Stimulated activated effector memory CD8-positive, alpha-beta T cell treated with anti-CD3 and anti-CD28 coated beads, Interleukin-12 subunit alpha, Interleukin-12 subunit beta, amount 100 ng/mL, for 72 hours (primary cell): ENCODE data around the gene MYOG.

Experiments
- ATAC-seq: fragments of 150-1000 bp; cut with Tn5 transposase; 2 replicates; pipeline ENCODE4 v1.10.0; 2021
- DNase-seq, 2 donors: peaks; one replicate each; pipeline ENCODE4 v3.0.0; 2021 to 2022; ENCODE audit warnings: low spot score in 2 of 2
- H3K27ac Mint-ChIP-seq: one replicate; pipeline ENCODE4 v1.8.0; 2022; ENCODE audit warnings: mild to moderate bottlenecking, mixed read lengths
- H3K36me3 Mint-ChIP-seq: one replicate; pipeline ENCODE4 v1.8.0; 2022; ENCODE audit warnings: mild to moderate bottlenecking, mixed read lengths
- H3K4me1 Mint-ChIP-seq: one replicate; pipeline ENCODE4 v1.8.0; 2022; ENCODE audit warnings: mixed read lengths
- H3K4me3 Mint-ChIP-seq: one replicate; pipeline ENCODE4 v1.8.0; 2022; ENCODE audit warnings: mild to moderate bottlenecking, mixed read lengths
- H3K9me3 Mint-ChIP-seq: one replicate; pipeline ENCODE4 v1.8.0; 2022; ENCODE audit warnings: mixed read lengths

Gene MYOG

DNA sequence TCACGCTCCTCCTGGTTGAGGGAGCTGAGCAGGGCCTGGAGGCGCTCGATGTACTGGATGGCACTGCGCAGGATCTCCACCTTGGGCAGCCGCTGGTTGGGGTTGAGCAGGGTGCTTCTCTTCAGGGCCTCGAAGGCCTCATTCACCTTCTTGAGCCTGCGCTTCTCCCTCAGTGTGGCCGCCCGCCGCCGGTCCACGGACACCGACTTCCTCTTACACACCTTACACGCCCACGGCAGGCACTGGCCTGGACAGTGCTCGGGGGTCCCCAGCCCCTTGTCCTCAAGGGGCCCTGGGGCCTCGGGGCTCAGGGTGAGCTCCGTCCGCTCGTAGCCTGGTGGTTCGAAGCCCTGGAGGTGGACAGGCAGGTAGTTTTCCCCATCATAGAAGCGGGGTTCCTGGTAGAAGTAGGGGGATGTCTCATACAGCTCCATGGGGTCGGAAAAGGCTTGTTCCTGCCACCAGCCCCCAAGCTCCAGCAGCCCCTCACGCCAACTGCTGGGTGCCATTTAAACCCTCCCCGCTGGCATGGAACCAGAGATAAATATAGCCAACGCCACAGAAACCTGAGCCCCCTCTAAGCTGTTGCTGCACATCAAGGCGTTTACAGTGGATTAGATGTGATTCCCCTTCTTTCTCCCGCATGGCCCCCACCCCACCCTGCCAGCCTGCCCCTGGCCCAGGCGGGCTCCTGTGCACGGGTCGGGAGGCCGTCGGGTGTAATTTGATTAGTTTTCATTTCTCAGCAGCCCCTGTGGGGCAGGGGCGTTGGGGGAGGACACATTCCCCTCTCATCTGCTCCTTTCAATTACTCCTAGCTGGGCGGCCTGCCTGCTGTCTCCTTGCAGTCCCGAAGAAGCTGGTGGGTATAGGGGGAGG, at the start of gene MYOG:
TSS of gene MYOG (minus strand) at position 485 of the 879 bp plus-strand sequence. CDS start at position 434, 51 bp downstream.
- H3K36me3 Mint-ChIP-seq, result no peaks in the 10 kb centered on the region
- H3K27ac Mint-ChIP-seq, result peak within 1 kb of the TSS; percentile 38
- no peak for DNase-seq
- ATAC-seq, result no peak
- H3K4me1 Mint-ChIP-seq, result peaks cover 5% of the 10 kb centered on the region
- no peaks in the 10 kb centered on the region for H3K9me3 Mint-ChIP-seq
- no peak within 1 kb of the TSS for H3K4me3 Mint-ChIP-seq

DNA sequence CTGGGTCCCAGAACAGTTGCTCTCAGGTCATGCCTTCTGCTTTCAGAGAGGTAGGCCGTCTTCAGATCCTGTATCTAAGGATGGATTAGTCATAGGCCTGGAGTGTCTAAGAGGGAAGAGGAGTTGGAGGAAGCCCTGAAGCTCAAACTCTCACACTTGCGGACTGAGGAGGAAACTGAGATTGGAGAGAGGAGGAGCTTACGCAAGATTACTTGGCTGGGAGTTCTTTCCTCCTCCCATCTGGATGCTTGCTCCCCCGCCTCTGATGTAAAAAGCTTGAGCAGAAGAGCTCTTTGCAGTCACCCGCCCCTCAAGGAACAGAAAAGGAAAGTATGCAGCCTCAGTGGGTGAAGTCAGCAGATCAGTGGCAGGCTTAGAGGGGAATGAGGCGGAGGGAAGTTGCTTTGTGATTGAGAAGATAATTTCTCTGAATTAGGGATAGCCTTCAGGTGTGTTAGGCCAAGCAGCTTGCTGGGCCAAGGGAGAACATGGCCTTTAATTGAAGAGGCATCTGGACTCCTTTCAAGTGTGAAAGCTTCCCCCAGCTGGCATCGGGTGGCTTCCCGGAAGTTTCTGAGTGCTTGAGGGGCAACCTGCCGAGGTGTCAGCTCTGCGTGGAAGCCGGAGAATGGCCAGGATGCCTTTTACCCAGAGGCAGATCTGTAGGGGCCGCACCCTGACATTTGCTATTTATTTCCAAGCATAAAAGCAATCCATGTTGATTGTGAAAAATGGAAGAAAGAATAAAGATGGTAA, 48.3 kb upstream of the MYOG start:
- Mint-ChIP-seq H3K27ac (no peak overlapping the region), H3K9me3 (no peaks in the 10 kb centered on the region), H3K4me3 (no peak overlapping the region), H3K4me1 (peaks cover 7% of the 10 kb centered on the region), H3K36me3 (no peaks in the 10 kb centered on the region)
- DNase-seq (no peak), ATAC-seq (no peak)

- no peaks in the 10 kb centered on the region for H3K36me3 Mint-ChIP-seq
- ATAC-seq, result no peak
- peaks cover 24% of the 10 kb centered on the region for H3K4me1 Mint-ChIP-seq
- no peak overlapping the region for H3K4me3 Mint-ChIP-seq
- no peaks in the 10 kb centered on the region for H3K9me3 Mint-ChIP-seq
- no peak for DNase-seq
- no peak overlapping the region for H3K27ac Mint-ChIP-seq
Measured at GRCh38 chr1:203131548-203132200, 45.9 kb upstream of the MYOG start.

DNA sequence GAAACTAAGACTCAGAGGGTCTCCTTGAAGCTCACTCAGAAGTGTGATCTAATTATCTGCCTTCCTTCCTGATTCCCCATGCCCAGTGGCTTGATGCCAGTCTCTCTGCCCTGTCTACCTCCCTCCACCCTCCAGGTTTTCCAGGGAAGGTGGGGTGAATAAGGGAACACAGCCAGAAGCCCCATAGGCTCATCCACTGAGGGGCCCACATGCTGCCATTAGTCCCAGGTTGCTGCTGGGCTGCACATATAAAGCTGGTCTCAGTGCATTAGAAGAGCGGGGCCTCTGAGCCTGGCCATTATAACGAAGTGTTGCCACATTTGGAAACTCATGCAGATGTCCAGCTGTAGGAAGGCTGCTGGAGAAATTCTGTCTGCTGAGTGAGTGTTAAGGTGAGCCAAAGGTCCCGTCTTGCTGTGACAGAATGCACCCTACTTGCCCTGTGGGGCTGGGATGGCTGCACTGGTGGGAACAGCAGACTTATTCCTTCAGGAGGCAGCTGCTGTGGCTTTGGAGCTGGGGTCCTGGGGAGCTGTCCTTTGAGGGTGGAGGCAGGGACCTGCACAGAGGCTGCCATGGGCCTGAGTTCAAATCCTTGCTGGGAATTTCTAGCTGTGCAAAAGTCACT, 44.7 kb upstream of the MYOG start:
- Mint-ChIP-seq H3K27ac (no peak overlapping the region), H3K36me3 (no peaks in the 10 kb centered on the region), H3K4me1 (peaks cover 18% of the 10 kb centered on the region), H3K4me3 (no peak overlapping the region), H3K9me3 (no peaks in the 10 kb centered on the region)
- ATAC-seq, result no peak
- no peak for DNase-seq

DNA sequence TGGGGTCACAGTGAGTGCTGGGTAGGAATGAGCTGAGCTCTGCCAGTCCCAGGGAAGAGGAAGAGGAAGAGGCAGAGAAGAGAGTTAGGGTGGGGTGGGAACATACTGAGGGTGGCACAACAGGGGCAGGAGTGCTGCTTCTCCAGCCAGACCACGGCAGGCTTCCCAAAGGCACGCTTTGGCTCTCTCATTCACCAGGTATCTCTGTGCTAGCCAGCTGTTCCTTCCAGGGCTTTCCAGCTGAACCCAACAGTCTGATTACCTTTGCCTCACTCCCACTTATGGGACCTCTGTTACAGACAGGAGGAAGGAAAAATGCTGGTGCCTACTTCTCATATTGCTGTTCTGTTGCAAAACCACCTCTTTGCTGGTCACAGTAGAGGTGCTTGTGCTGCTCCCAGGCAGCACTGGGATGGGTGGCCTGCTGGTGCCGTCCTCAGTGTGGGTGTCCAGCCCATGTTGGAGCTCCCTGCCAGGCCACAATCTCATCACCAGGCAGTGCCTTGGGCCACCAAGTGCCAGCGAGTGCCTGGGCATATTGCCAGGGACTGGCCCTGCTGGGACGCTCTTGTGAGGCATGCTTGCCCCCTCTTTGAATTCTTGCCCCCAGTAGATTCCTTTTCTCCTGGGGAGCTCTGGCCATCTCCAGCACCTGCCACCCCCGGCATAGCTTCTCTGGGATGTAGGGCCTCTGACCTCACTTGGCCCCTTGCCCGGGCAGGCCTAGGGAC, 43.9 kb upstream of the MYOG start:
- Mint-ChIP-seq H3K36me3 (no peaks in the 10 kb centered on the region), H3K4me3 (no peak overlapping the region), H3K4me1 (peaks cover 18% of the 10 kb centered on the region), H3K27ac (no peak overlapping the region), H3K9me3 (no peaks in the 10 kb centered on the region)
- no peak for DNase-seq
- ATAC-seq, result peak; percentile 9

DNA sequence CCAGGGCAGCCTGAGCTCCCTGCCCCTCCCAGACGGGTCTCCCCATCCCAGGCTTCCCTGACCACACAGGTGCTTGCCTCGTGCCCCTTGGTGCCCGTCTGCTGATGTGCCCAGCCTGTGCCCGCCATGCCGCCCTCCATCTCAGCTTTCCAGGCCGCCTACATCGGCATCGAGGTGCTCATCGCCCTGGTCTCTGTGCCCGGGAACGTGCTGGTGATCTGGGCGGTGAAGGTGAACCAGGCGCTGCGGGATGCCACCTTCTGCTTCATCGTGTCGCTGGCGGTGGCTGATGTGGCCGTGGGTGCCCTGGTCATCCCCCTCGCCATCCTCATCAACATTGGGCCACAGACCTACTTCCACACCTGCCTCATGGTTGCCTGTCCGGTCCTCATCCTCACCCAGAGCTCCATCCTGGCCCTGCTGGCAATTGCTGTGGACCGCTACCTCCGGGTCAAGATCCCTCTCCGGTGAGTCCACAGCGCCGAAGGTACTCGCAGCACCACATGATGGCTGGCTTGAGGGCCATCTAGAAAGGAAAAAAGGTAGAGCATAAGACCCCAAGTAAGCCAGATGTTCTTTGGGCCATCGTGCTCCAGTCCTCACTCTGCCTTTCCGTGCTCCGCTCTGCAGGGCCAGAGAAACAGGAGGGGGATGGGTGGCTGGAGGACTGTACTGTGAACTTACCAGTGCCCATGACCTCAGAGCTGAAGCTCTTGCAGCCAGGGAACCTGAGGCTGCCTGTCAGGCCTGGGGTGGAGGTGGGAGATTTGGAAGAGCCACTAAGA, 43.1 kb upstream of the MYOG start:
- peaks cover 18% of the 10 kb centered on the region for H3K4me1 Mint-ChIP-seq
- no peak for ATAC-seq
- no peaks in the 10 kb centered on the region for H3K36me3 Mint-ChIP-seq
- DNase-seq, result no peak
- no peak overlapping the region for H3K4me3 Mint-ChIP-seq
- no peak overlapping the region for H3K27ac Mint-ChIP-seq
- no peaks in the 10 kb centered on the region for H3K9me3 Mint-ChIP-seq

DNA sequence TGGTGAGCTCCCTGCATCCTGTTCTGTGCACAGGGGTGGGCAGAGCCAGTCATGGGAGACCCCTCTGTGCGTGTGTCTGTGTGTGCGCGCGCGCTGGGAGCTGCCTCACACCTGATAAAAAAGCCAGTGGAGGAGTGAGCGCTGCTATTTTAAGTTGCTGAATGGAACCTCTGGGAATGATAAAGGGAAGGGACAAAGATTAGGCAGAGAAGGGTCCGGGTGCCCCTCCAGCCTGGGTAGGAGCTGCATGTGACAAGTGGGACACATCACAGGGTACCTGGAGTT, 42.6 kb upstream of the MYOG start:
- H3K4me1 Mint-ChIP-seq, result peaks cover 18% of the 10 kb centered on the region
- H3K4me3 Mint-ChIP-seq, result no peak overlapping the region
- no peaks in the 10 kb centered on the region for H3K36me3 Mint-ChIP-seq
- H3K27ac Mint-ChIP-seq, result no peak overlapping the region
- ATAC-seq (no peak), DNase-seq (no peak)
- no peaks in the 10 kb centered on the region for H3K9me3 Mint-ChIP-seq

- H3K36me3 Mint-ChIP-seq, result no peaks in the 10 kb centered on the region
- no peaks in the 10 kb centered on the region for H3K9me3 Mint-ChIP-seq
- peaks cover 18% of the 10 kb centered on the region for H3K4me1 Mint-ChIP-seq
- DNase-seq, result no peak
- no peak within 1 kb of the TSS for H3K4me3 Mint-ChIP-seq
- no peak within 1 kb of the TSS for H3K27ac Mint-ChIP-seq
- no peak for ATAC-seq
Measured at GRCh38 chr1:203127666-203128430, 42.0 kb upstream of the MYOG start, which contains the start of gene ADORA1. ADORA1 (plus strand) TSS chr1:203127726; CDS start chr1:203128842, 1,116 bp downstream.

DNA sequence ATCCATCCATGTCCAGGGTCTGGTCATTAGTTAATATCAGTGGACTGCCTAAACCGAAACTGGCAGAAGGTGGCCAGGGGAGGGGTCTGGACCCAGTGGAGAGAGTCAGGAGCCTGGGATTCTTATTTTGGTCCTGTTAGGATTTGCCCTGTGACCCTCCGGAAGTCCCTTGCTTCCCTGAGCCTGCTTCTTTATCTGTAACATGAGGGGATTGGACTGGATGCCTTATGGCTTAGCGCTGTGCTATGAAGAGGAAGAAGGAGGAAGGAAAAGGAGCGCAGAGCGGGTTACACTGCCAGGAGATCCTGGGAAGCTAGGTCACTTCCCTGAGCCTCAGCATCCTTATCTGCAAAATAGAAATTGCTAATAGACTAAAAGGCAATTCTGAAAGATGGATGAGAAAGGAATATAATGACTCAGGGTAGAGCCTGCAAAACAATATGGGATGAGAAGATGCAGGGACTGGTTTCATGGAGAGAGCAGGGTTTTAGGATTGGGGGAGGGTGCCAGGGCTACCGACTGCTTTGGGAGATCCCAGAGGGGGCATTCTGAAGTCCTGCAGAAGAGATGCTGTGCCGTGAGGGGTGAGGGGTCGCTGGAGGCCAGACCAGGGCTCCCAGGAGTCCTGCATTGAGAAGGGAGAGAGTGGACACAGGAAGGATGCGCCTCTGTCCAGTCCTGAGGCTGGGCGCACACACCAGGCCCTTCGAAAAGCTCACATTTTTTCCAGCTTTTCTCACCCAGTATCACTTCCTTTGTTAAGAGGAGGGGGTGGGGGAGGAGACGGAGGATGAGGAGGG, 41.3 kb upstream of the MYOG start:
- DNase-seq (no peak), ATAC-seq (no peak)
- Mint-ChIP-seq H3K9me3 (no peaks in the 10 kb centered on the region), H3K4me1 (peaks cover 18% of the 10 kb centered on the region), H3K36me3 (no peaks in the 10 kb centered on the region), H3K27ac (no peak overlapping the region), H3K4me3 (no peak overlapping the region)

- H3K36me3 Mint-ChIP-seq, result no peaks in the 10 kb centered on the region
- no peak overlapping the region for H3K27ac Mint-ChIP-seq
- no peak for DNase-seq
- no peak for ATAC-seq
- H3K9me3 Mint-ChIP-seq, result no peaks in the 10 kb centered on the region
- H3K4me1 Mint-ChIP-seq, result peaks cover 26% of the 10 kb centered on the region
- no peak overlapping the region for H3K4me3 Mint-ChIP-seq
Measured at GRCh38 chr1:203126151-203126865, 40.5 kb upstream of the MYOG start.

- Mint-ChIP-seq H3K9me3 (no peaks in the 10 kb centered on the region), H3K36me3 (no peaks in the 10 kb centered on the region), H3K4me3 (no peak overlapping the region), H3K27ac (no peak overlapping the region), H3K4me1 (peaks cover 32% of the 10 kb centered on the region)
- ATAC-seq (no peak), DNase-seq (no peak)
Measured at GRCh38 chr1:203124546-203125317, 38.9 kb upstream of the MYOG start.

- no peak for DNase-seq
- H3K4me1 Mint-ChIP-seq, result peaks cover 32% of the 10 kb centered on the region
- H3K9me3 Mint-ChIP-seq, result no peaks in the 10 kb centered on the region
- H3K27ac Mint-ChIP-seq, result no peak overlapping the region
- no peaks in the 10 kb centered on the region for H3K36me3 Mint-ChIP-seq
- H3K4me3 Mint-ChIP-seq, result no peak overlapping the region
- no peak for ATAC-seq
Measured at GRCh38 chr1:203124011-203124410, 38.2 kb upstream of the MYOG start.
